Measurements from ENCODE around the gene ELOB. TPM values are rescaled to one million over a fixed set of nuclear protein-coding genes. Genes with fewer than 3 reads are reported as not detected.

ELOB gene
- total RNA-seq, 1 experiment from 2014 or later = 319 TPM

GRCh38 chr16:2795395-2796143, 18.5 kb upstream of the ELOB start:
- no peak overlapping the region for H3K14ac ChIP-seq (ENCODE audit: insufficient read depth, low read length)
- no peak overlapping the region for H3K4me3 Mint-ChIP-seq
- H3K79me1 ChIP-seq (ENCODE audit: insufficient read depth, low read depth, low read length, poor library complexity, severe bottlenecking) = no peaks in the 10 kb centered on the region
- H3K4me1 Mint-ChIP-seq = peaks cover 7 to 8% of the 10 kb centered on the region in 2 experiments; a peak in 3 of 4 replicates
- no peaks in the 10 kb centered on the region for H3K9me3 ChIP-seq (ENCODE audit: control insufficient read depth, low read depth, low read length)
- no CpG with 5 or more reads among the region's 7 CpGs for WGBS (ENCODE audit: extremely low coverage, insufficient read length, low lambda C conversion rate)
- H4K20me1 ChIP-seq (ENCODE audit: control insufficient read depth, insufficient read depth, insufficient read length) = no peaks in the 10 kb centered on the region
- H4K8ac ChIP-seq (replicated peaks; ENCODE audit: insufficient read length, low read depth, low read length) = no peak overlapping the region
- H3K9me3 Mint-ChIP-seq = no peaks in the 10 kb centered on the region
- H3K23me2 ChIP-seq (ENCODE audit: insufficient read length, low read depth, low read length, poor library complexity, severe bottlenecking) = no peaks in the 10 kb centered on the region
- H4K91ac ChIP-seq (ENCODE audit: insufficient read length, low read depth, low read length) = no peak overlapping the region
- H3K4ac ChIP-seq (ENCODE audit: low read depth, low read length) = no peak overlapping the region
- no peak overlapping the region for H2BK12ac ChIP-seq (ENCODE audit: insufficient read length, low read depth, low read length)
- no peak for TF ChIP-seq CTCF (conservative IDR thresholded peaks at IDR 0.05)
- H4K5ac ChIP-seq (ENCODE audit: insufficient read length, low read depth, low read length) = no peak overlapping the region
- no peak overlapping the region for H2BK120ac ChIP-seq (ENCODE audit: low read depth, low read length, poor library complexity, severe bottlenecking)
- H2BK5ac ChIP-seq (ENCODE audit: insufficient read length, low read length) = no peak overlapping the region
- H3K36me3 Mint-ChIP-seq (ENCODE audit: insufficient read depth in 1 of 3, low read depth in 3 of 3) = no peaks in the 10 kb centered on the region; a peak in 1 of 7 replicates
- no peak for DNase-seq
- no peak overlapping the region for H3K4me2 ChIP-seq (ENCODE audit: insufficient read depth, insufficient read length, low read length)
- no peak overlapping the region for H3K9ac ChIP-seq (ENCODE audit: extremely low read depth, insufficient read length, low read length)
- H3K23ac ChIP-seq (ENCODE audit: insufficient read length, low read depth, low read length) = no peak overlapping the region
- no peak overlapping the region for H2BK20ac ChIP-seq (ENCODE audit: low read depth, low read length, poor library complexity, severe bottlenecking)
- H3K27ac Mint-ChIP-seq = no peak overlapping the region
- no peak overlapping the region for H3K27ac ChIP-seq (ENCODE audit: insufficient read length, low read depth, low read length)
- H2AK5ac ChIP-seq (ENCODE audit: insufficient read length, low read length) = no peak overlapping the region
- no peak overlapping the region for H3T11ph ChIP-seq (ENCODE audit: low read length)
- H2AFZ ChIP-seq (ENCODE audit: low read length) = no peak overlapping the region
- H3K79me2 ChIP-seq (ENCODE audit: insufficient read depth, low read length) = no peaks in the 10 kb centered on the region
- H3K4me1 ChIP-seq (ENCODE audit: insufficient read depth, low read length) = no peaks in the 10 kb centered on the region
- H3K27me3 ChIP-seq (ENCODE audit: insufficient read depth, low read length) = no peaks in the 10 kb centered on the region
- no peak overlapping the region for H3K56ac ChIP-seq (ENCODE audit: insufficient read length, low read depth, low read length)
- peaks cover 20% of the 10 kb centered on the region for H3K27me3 Mint-ChIP-seq (ENCODE audit: low read depth)
- H2BK15ac ChIP-seq (ENCODE audit: low read depth, low read length) = no peak overlapping the region
- no peak overlapping the region for H3K18ac ChIP-seq (ENCODE audit: insufficient read length, low read depth, low read length)
